Lung microvascular endothelial cell (primary cell): ENCODE results near the gene TAX1BP3. TPM values are rescaled to one million over a fixed set of nuclear protein-coding genes. Genes with fewer than 3 reads are reported as not detected.

Experiments
- DNase-seq, 2 donors: peaks; one replicate each; pipeline versions ENCODE4 v3.0.0 to v3.0.0-alpha.2; 2010; ENCODE audit warnings: low read depth in 2 of 2
- total RNA-seq: library from RNA; depleted of rRNA; stranded (reverse); fragments of >200 nt; gene quantifications from 2 replicates; pipeline ENCODE4 v1.2.1, GENCODE V29; 2014

TAX1BP3 gene
- total RNA-seq, 1 donor from 2014 or later = 204 TPM

GRCh38 chr17:3688852-3689261, 20.5 kb upstream of the TAX1BP3 start:
- DNase-seq = no peak

- no peak for DNase-seq
Measured at GRCh38 chr17:3688027-3688553, 19.7 kb upstream of the TAX1BP3 start.

- no peak for DNase-seq
Measured at GRCh38 chr17:3685174-3685573, 16.8 kb upstream of the TAX1BP3 start.

- DNase-seq = peak; percentile 25 to 49
Measured at GRCh38 chr17:3683054-3683511, 14.7 kb upstream of the TAX1BP3 start.

- DNase-seq = no peak
Measured at GRCh38 chr17:3682033-3682432, 13.7 kb upstream of the TAX1BP3 start.

- DNase-seq = no peak
Measured at GRCh38 chr17:3681565-3681964, 13.2 kb upstream of the TAX1BP3 start.

GRCh38 chr17:3681057-3681456, 12.7 kb upstream of the TAX1BP3 start:
- DNase-seq = no peak

GRCh38 chr17:3679531-3680126, 11.3 kb upstream of the TAX1BP3 start:
- no peak for DNase-seq

GRCh38 chr17:3678821-3679530, 10.6 kb upstream of the TAX1BP3 start:
- no peak for DNase-seq

GRCh38 chr17:3678095-3678820, 9.9 kb upstream of the TAX1BP3 start:
- DNase-seq = no peak

- no peak for DNase-seq
Measured at GRCh38 chr17:3675886-3676285, 7.5 kb upstream of the TAX1BP3 start.

- no peak for DNase-seq
Measured at GRCh38 chr17:3672571-3672970, 4.2 kb upstream of the TAX1BP3 start.

GRCh38 chr17:3669548-3669947, 1.2 kb upstream of the TAX1BP3 start:
- no peak for DNase-seq

GRCh38 chr17:3669085-3669347, 638 bp upstream of the TAX1BP3 start:
- no peak for DNase-seq

GRCh38 chr17:3667366-3668278, 756 bp downstream of the TAX1BP3 start:
- DNase-seq = peak; percentile 92

- DNase-seq = no peak
Measured at GRCh38 chr17:3666516-3666915, 1.9 kb downstream of the TAX1BP3 start.

- no peak for DNase-seq
Measured at GRCh38 chr17:3665834-3666233, 2.5 kb downstream of the TAX1BP3 start.

- no peak for DNase-seq
Measured at GRCh38 chr17:3663102-3664011, 5.0 kb downstream of the TAX1BP3 start.

- no peak for DNase-seq
Measured at GRCh38 chr17:3660311-3660891, 8.0 kb downstream of the TAX1BP3 start.

GRCh38 chr17:3659541-3660111, 8.8 kb downstream of the TAX1BP3 start:
- peak in 1 of 2 donors; percentile 81 for DNase-seq
